Activated naive CD4-positive, alpha-beta T cell (primary cell): ENCODE measurements around the gene ALOXE3.

Experiments
- DNase-seq, 4 experiments: peaks; one replicate each; lab custom pipeline; 2025; lab: John Stamatoyannopoulos, UW

ALOXE3 gene

GRCh38 chr17:8051831-8052230 is 66.5 kb downstream of the ALOXE3 start:
- no peak for DNase-seq

- no peak for DNase-seq
Observed at GRCh38 chr17:8048736-8049135, 69.6 kb downstream of the ALOXE3 start.

GRCh38 chr17:8048236-8048635 is 70.1 kb downstream of the ALOXE3 start:
- no peak for DNase-seq

GRCh38 chr17:8047769-8048110 is 70.6 kb downstream of the ALOXE3 start:
- DNase-seq: no peak

- no peak for DNase-seq
Observed at GRCh38 chr17:8046929-8047768, 71.2 kb downstream of the ALOXE3 start.

GRCh38 chr17:8046306-8046928 is 71.9 kb downstream of the ALOXE3 start:
- no peak for DNase-seq
